ENCODE measurements around the gene RPS6KA2.

RPS6KA2 gene

DNA sequence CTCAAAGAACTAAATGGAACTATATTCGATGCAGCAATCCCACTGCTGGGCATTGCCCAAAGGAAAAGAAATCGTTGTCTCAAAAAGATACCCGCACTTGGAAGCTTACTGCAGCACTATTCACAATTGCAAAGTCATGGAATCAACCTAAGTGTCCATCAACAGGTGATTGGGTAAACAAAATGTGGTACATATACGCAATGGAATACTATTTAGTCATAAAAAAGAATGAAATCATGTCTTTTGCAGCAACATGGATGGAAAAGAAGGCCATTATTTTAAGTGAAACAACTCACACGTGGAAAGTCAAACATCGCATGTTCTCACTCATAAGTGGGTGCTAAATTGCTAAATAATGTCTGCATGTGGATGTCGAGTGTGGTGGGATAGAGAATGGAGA is 173.4 kb downstream of the RPS6KA2 start:
- DNase-seq (ENCODE audit: low read depth in 2 of 3, low spot score in 2 of 3), result no peak

GRCh38 chr6:166450167-166450873 is 176.7 kb downstream of the RPS6KA2 start:
- DNase-seq (ENCODE audit: low read depth in 2 of 3, low spot score in 2 of 3), result no peak

DNA sequence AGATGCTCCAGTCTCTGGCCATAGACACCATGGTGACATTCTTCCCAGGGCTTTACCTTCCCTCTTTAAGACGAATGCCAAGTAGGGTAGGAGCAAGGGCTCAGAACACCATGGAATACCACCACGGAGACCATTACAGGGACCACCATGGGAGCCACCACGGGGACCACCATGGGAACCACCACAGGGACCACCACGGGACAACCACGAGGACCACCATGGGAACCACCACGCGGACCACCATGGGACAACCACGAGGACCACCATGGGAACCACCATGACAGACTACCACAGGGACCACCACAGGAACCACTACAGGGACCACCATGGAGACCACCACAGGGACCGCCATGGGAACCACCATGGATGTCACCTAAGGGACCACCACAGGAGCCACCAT is 177.4 kb downstream of the RPS6KA2 start:
- no peak for DNase-seq (ENCODE audit: low read depth in 2 of 3, low spot score in 2 of 3)

- no peak for DNase-seq (ENCODE audit: low read depth in 2 of 3, low spot score in 2 of 3)
Observed at GRCh38 chr6:166449036-166449435, 178.0 kb downstream of the RPS6KA2 start.

GRCh38 chr6:166448432-166448831 is 178.6 kb downstream of the RPS6KA2 start:
- no peak for DNase-seq (ENCODE audit: low read depth in 2 of 3, low spot score in 2 of 3)

DNA sequence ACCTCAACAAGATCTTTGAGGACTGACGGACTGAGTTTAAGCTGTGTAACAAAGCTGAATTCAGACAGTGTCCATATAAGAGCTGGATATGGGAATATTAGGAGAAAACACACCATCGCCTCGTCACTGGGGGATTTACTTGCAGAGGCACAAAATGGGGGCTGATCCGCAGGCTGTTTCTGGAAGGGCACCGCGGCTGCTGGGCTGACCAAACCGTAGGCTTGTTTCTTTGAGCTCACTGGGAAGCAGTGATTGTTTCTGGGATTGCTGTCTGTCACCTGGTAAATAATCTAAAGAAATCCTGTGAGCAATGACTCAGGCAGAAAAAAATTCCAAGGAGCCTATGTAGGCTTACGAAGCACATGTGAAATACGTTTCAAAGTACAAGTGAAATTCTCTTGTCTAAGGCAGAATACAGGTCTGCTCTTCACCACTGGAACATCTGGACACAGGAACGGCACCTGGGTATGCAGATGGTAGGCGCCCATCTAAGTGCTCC is 180.4 kb downstream of the RPS6KA2 start:
- no peak for DNase-seq (ENCODE audit: low read depth in 2 of 3, low spot score in 2 of 3)

DNA sequence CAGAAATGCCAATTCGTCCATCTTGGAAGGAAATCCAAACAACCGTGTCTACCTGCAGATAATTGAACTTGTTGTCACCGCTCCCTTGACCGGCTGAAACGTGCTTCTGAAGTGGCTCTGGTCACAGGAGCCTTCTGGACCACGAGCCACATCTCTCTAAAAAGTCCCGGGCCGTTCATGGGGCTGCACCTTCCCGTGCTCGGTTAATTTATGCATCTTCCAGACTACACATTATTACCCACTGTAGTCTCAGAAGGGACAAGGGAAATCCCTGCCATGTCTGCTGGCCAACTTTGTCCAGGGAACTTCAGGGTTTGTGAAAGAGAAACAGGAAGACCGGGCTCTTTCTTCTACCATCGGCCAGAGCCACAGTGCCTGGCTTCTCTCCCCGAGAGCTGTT is 180.9 kb downstream of the RPS6KA2 start:
- DNase-seq (ENCODE audit: low read depth in 2 of 3, low spot score in 2 of 3), result no peak

GRCh38 chr6:166444446-166444845 is 182.6 kb downstream of the RPS6KA2 start:
- no peak for DNase-seq (ENCODE audit: low read depth in 2 of 3, low spot score in 2 of 3)

- DNase-seq (ENCODE audit: low read depth in 2 of 3, low spot score in 2 of 3), result no peak
Observed at GRCh38 chr6:166443166-166443565, 183.9 kb downstream of the RPS6KA2 start.

GRCh38 chr6:166442131-166442685 is 184.8 kb downstream of the RPS6KA2 start:
- DNase-seq (ENCODE audit: low read depth in 2 of 3, low spot score in 2 of 3), result no peak

- no peak for DNase-seq (ENCODE audit: low read depth in 2 of 3, low spot score in 2 of 3)
Observed at GRCh38 chr6:166441325-166442078, 185.5 kb downstream of the RPS6KA2 start.

DNA sequence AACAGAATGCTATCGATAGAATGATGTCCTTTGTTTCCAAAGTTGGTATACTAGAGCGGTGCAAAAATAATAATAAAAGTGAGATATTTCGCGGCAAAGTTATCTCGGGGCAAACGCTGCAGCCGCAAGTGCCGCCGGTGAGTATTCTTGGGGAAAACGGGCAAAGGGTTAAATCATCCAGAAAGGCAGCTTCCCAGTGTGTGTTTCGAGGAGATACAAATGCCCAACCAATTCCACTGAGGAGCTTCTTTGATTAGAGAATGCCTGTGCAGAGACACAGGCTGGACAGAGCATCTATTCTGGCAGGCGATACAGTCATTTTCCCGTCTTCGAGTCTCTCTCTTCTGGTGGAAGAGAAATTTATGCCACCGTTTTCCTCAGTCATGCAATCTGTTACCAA is 186.3 kb downstream of the RPS6KA2 start:
- no peak for DNase-seq (ENCODE audit: low read depth in 2 of 3, low spot score in 2 of 3)

DNA sequence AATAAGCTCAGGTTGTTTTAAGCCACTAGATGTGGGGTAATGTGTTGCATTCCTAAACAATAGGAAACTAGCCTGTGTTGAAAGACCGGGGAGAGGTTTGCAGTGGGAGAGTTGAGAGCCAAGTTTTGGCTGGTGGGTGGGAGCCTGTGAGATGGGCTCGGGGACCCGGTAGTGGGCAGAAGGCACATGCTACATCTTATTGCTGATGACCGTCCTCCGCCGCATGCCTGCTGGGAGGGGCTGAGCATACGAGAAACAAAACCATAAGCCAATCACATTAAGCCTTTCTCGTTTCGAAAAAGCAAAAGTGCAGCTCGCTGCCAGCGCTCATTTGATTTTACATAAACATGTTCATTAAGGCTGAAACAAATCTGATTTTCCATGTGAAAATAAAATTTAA is 186.9 kb downstream of the RPS6KA2 start:
- DNase-seq (ENCODE audit: low read depth in 2 of 3, low spot score in 2 of 3), result no peak

DNA sequence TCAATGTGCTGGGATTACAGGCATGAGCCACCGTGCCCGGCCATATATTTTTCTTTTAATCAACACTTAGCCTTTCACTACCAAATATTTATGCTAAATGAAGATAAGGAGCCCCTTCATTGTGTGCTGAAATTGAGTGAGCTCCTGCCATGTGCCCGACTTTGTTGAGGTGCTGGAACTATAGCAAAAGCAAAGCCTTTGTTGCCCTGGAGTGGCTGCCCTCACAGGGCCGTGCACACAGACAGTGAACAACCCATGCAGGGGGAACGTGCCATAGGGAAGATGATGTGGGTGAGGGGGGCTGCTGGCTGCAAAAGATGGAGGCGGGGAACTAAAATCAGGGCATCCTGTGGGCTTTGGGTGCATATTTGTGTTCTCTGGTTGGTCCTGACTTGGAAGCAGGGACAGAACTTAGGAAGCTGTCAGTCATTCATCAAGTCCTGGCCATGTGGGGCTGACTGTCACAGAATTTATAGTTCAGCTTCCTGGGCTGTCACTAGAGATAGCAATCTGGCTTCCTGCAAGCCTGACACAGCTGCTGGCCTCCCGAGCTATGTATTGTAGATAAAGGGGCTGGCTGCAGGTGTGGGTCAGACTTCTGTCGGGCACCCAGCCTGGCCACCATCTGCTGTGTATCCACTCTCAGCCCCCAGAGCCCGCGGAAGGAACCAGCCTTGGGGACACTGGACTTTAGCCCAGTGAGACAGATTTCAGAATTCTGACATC is 187.5 kb downstream of the RPS6KA2 start:
- no peak for DNase-seq (ENCODE audit: low read depth in 2 of 3, low spot score in 2 of 3)

DNA sequence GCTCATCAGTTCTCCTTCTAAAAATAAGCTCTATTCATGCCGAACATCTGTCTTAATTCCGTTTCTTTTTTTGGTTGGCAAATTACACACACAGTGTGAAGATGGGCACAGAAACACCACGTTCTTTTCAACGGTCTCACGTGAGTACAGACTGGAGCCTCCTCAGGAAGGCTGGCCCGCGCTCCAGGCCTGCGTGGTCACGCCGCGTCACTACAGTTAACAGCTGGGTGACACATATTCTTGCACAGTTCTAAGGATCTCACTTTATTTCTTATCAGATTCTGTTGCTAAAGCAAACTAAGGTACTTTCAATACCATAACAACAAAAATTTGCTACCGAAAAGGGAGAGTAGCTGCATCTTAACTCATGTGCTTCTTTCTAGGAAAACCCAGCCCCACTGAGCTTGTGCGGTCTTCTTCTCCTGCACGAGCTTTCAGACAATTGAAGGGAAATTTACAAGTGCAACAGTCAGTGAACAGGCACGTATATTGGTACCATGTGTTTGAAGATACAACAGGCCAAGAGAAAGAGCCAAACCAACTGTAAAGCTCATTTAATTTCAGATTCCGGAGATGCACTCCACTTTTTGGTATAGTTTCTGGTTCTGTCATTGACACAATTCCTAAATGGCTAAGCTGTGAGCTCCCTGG is 188.7 kb downstream of the RPS6KA2 start:
- DNase-seq (ENCODE audit: low read depth in 2 of 3, low spot score in 2 of 3), result no peak

- DNase-seq (ENCODE audit: low read depth in 2 of 3, low spot score in 2 of 3), result no peak
Observed at GRCh38 chr6:166437661-166438060, 189.4 kb downstream of the RPS6KA2 start.

DNA sequence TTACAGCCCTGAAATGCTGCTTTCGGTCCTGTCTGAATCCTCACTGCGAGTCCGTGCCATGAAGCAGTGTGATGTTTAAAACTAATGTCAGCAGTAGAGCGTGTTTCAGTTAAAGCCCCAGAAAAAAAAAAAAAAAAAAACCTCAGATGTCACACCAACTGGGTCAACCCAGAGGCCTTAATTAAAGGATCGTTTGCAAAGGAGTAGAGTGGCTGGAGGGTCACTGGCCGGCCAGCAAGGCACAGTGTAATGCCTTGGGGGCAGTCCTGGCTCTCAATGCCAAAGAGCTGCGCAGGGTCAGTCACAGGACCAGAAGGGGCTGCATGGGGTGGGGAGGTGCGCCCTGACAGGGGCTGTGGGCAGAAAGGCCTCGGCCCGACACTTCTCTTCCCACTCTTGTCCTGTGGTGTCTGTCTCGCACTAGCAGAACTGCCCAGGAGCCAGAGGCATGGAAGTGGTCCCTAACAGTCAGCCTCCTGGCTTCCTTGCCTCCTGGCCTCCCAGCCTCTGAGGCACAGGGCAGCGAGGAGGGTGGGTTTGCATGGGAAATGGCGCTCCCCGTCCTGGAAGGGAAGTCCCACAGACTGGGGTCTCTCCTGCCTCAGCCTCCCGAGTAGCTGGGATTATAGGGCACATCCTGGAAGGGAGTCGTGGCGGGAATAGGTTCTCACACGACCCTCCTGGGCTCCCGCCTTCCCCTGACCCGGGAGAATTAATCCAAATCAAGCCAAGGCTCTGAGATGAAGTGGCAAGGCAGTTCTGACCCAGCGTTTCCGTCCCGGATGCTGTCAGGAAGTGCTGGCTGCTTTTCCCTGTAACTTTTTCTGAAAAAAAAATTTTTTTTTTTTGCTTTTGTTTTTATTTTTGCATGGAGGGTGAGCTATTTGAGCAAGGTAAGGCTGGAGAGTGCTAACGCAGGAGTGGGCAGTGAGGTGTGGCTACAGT is 190.6 kb downstream of the RPS6KA2 start:
- DNase-seq (ENCODE audit: low read depth in 2 of 3, low spot score in 2 of 3), result no peak

DNA sequence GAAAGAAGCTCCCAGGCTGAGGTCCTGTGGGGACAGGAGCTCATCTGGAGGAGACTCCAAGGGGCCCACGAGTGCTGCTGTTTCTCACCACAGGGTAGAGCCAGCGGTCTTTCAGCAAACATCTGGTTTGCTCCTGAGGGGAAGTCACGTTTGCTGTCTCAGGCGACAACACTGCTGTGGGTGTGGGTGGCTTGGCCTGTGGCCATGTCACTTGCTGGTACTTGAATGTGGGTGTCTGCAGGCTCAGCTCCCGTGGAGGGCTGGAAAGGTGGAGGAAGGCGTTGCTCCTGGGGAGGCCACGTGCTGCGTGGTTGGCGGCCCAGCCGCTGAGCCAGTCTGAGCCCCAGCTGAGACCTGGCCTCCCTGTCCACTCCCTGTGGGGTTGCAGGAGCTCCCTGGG is 191.5 kb downstream of the RPS6KA2 start:
- no peak for DNase-seq (ENCODE audit: low read depth in 2 of 3, low spot score in 2 of 3)

GRCh38 chr6:166434336-166434735 is 192.7 kb downstream of the RPS6KA2 start:
- DNase-seq (ENCODE audit: low read depth in 2 of 3, low spot score in 2 of 3), result no peak

- no peak for DNase-seq (ENCODE audit: low read depth in 2 of 3, low spot score in 2 of 3)
Observed at GRCh38 chr6:166433096-166433495, 194.0 kb downstream of the RPS6KA2 start.
